Measurements from ENCODE around the gene DPP10.
"Not testable (repeated sequence)": the region's sequence is repeated elsewhere in the genome, so short reads cannot be mapped to it uniquely, and the experiment has no call there.

DPP10 gene

DNA sequence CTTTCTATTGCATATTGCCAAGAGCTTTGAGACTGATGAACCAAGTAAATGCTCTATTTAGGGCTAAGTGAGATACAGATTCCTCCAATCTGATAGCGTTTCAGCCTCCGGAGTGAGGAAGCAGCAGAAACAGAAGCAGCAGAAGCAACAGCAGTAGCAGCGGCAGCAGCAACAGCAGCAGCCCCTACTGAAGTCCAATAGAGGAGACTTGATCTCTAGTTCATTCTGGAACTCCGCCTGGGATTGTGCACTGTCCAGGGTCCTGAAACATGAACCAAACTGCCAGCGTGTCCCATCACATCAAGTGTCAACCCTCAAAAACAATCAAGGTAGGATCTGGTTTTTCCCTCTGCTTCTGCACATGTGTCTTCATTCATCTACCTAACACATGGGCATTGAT is at the start of gene DPP10:
Gene DPP10, plus strand, starts transcription at position 132 of the 400 bp plus-strand sequence.
- Histone ChIP-seq H3K4me3 (ENCODE audit: low read depth in 1 of 2, low read length in 2 of 2) (no peak within 1 kb of the TSS), H3K9me3 (ENCODE audit: low read length) (no peaks in the 10 kb centered on the region), H3K27me3 (ENCODE audit: control insufficient read depth in 1 of 2, insufficient read depth in 2 of 2, low read length in 2 of 2) (no peaks in the 10 kb centered on the region), H3K27ac (ENCODE audit: low read depth, low read length) (no peak within 1 kb of the TSS), H3K4me1 (ENCODE audit: insufficient read depth, low read length) (no peaks in the 10 kb centered on the region), H3K36me3 (ENCODE audit: insufficient read depth, low read length) (no peaks in the 10 kb centered on the region), H3K9ac (ENCODE audit: low read length) (no peak within 1 kb of the TSS)

- H3K4me1 ChIP-seq (ENCODE audit: insufficient read depth, low read length) = no peaks in the 10 kb centered on the region
- no peaks in the 10 kb centered on the region for H3K9me3 ChIP-seq (ENCODE audit: low read length)
- no peaks in the 10 kb centered on the region for H3K27me3 ChIP-seq (ENCODE audit: control insufficient read depth in 1 of 2, insufficient read depth in 2 of 2, low read length in 2 of 2)
- H3K36me3 ChIP-seq (ENCODE audit: insufficient read depth, low read length) = no peaks in the 10 kb centered on the region
- no peak overlapping the region for H3K9ac ChIP-seq (ENCODE audit: low read length)
- H3K4me3 ChIP-seq (ENCODE audit: low read depth in 1 of 2, low read length in 2 of 2) = no peak overlapping the region
- H3K27ac ChIP-seq (ENCODE audit: low read depth, low read length) = no peak overlapping the region
These were observed 41.6 kb upstream of the DPP10 start for GRCh38 chr2:114400890-114401289.

DNA sequence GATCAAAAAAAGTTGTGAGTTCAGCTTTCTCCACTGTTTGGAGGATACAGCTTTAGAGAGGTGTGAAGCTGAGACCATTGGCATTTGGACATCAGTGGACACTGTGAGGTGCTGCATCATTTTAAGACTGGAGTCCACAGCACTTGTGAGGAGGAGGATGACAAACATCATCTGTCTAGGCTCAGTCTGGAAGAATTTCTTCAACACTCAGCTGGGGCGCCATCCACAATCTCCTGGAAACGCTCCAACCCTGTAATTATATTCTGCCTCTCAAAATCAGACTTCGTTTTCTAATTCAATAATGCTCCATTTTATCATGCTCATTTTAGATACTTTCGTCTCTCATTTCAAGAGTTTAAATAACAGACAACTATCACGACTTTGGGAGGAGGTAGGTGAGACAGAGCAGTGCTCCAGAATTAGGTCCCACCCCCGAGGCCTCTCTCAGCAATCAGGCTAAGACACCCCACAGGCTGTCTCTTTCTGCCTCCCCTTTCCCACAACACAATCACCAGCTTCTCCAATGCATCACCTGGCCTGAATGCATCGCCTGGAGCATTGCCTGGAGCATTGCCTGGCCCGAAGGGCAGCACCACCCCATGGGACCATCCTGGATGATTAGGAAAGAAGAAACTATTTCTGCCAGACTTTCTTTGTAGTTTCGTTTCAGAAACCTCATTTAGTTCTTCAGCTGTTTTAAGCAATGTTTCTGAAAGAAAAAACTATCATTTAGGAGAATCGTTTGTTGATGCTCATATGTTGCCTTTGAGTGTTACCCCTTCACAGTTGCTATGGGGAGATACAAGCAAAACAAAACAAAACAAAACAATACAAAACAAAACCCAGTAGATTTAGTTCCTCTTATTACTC is 37.0 kb upstream of the DPP10 start:
- H3K27me3 ChIP-seq (ENCODE audit: control insufficient read depth in 1 of 2, insufficient read depth in 2 of 2, low read length in 2 of 2) = no peaks in the 10 kb centered on the region
- H3K9me3 ChIP-seq (ENCODE audit: low read length) = no peaks in the 10 kb centered on the region
- no peak overlapping the region for H3K27ac ChIP-seq (ENCODE audit: low read depth, low read length)
- no peaks in the 10 kb centered on the region for H3K4me1 ChIP-seq (ENCODE audit: insufficient read depth, low read length)
- H3K9ac ChIP-seq (ENCODE audit: low read length) = no peak overlapping the region
- no peaks in the 10 kb centered on the region for H3K36me3 ChIP-seq (ENCODE audit: insufficient read depth, low read length)
- H3K4me3 ChIP-seq (ENCODE audit: low read depth in 1 of 2, low read length in 2 of 2) = no peak overlapping the region

DNA sequence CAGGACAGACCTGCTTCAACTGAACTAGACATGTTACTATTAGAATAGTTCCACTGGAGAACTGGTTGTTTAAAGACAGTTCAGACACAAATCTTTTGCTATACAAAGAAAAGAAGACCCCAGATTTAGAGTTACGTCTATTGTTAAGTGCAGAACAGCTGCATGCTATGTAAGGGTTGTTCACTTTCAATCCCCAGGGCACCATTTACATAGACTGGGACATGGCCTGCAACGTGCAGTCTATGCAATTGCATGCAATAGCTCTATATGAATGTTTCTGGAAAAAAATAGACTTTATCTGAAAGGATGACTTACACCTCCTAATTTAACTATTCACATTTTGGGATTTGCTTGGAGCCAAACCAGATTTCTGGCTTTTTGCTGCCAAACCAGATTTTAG is 36.1 kb upstream of the DPP10 start:
- Histone ChIP-seq H3K4me1 (ENCODE audit: insufficient read depth, low read length) (no peaks in the 10 kb centered on the region), H3K27ac (ENCODE audit: low read depth, low read length) (no peak overlapping the region), H3K9ac (ENCODE audit: low read length) (no peak overlapping the region), H3K36me3 (ENCODE audit: insufficient read depth, low read length) (no peaks in the 10 kb centered on the region), H3K27me3 (ENCODE audit: control insufficient read depth in 1 of 2, insufficient read depth in 2 of 2, low read length in 2 of 2) (no peaks in the 10 kb centered on the region), H3K9me3 (ENCODE audit: low read length) (no peaks in the 10 kb centered on the region), H3K4me3 (ENCODE audit: low read depth in 1 of 2, low read length in 2 of 2) (no peak overlapping the region)

DNA sequence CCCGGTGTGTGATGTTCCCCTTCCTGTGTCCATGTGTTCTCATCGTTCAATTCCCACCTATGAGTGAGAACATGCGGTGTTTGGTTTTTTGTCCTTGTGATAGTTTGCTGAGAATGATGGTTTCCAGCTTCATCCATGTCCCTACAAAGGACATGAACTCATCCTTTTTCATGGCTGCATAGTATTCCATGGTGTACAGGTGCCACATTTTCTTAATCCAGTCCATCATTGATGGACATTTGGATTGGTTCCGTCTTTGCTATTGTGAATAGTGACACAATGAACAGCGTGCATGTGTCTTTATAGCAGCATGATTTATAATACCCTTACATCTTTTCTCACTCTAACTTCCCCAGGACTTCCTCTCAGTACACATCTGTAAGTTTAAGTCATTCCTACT is 35.1 kb upstream of the DPP10 start:
- not testable (repeated sequence) for H3K9ac ChIP-seq (ENCODE audit: low read length); H3K27me3 ChIP-seq (ENCODE audit: control insufficient read depth in 1 of 2, insufficient read depth in 2 of 2, low read length in 2 of 2); H3K9me3 ChIP-seq (ENCODE audit: low read length); H3K4me1 ChIP-seq (ENCODE audit: insufficient read depth, low read length); H3K27ac ChIP-seq (ENCODE audit: low read depth, low read length); H3K36me3 ChIP-seq (ENCODE audit: insufficient read depth, low read length); H3K4me3 ChIP-seq (ENCODE audit: low read depth in 1 of 2, low read length in 2 of 2)

GRCh38 chr2:114421781-114422180 is 20.7 kb upstream of the DPP10 start:
- Histone ChIP-seq H3K4me3 (ENCODE audit: low read depth in 1 of 2, low read length in 2 of 2) (no peak overlapping the region), H3K27ac (ENCODE audit: low read depth, low read length) (no peak overlapping the region), H3K4me1 (ENCODE audit: insufficient read depth, low read length) (peaks cover 7% of the 10 kb centered on the region), H3K9me3 (ENCODE audit: low read length) (no peaks in the 10 kb centered on the region), H3K9ac (ENCODE audit: low read length) (no peak overlapping the region), H3K36me3 (ENCODE audit: insufficient read depth, low read length) (no peaks in the 10 kb centered on the region), H3K27me3 (ENCODE audit: control insufficient read depth in 1 of 2, insufficient read depth in 2 of 2, low read length in 2 of 2) (no peaks in the 10 kb centered on the region)

DNA sequence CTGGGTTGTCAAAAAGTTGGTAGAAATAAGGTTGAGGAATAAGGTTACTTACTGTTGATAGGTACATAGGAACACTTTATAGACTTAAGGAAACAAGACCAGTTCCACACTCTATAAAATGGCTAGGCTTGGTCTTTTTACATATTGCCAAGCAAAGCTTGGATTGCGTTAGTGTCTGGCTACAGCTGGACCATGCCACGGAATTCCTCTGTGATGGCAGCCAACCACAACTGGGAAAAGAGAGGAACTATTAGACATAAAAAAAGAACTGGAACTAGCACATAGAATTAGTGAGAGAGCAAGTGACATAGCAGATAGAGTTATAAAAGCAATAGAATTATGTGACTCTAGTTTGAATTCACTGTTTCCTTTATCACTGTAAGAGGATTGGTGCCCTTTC is 17.7 kb upstream of the DPP10 start:
- Histone ChIP-seq H3K4me3 (ENCODE audit: low read depth in 1 of 2, low read length in 2 of 2) (no peak overlapping the region), H3K27me3 (ENCODE audit: control insufficient read depth in 1 of 2, insufficient read depth in 2 of 2, low read length in 2 of 2) (no peaks in the 10 kb centered on the region), H3K4me1 (ENCODE audit: insufficient read depth, low read length) (peaks cover 7% of the 10 kb centered on the region), H3K9ac (ENCODE audit: low read length) (no peak overlapping the region), H3K27ac (ENCODE audit: low read depth, low read length) (no peak overlapping the region), H3K9me3 (ENCODE audit: low read length) (no peaks in the 10 kb centered on the region), H3K36me3 (ENCODE audit: insufficient read depth, low read length) (no peaks in the 10 kb centered on the region)

DNA sequence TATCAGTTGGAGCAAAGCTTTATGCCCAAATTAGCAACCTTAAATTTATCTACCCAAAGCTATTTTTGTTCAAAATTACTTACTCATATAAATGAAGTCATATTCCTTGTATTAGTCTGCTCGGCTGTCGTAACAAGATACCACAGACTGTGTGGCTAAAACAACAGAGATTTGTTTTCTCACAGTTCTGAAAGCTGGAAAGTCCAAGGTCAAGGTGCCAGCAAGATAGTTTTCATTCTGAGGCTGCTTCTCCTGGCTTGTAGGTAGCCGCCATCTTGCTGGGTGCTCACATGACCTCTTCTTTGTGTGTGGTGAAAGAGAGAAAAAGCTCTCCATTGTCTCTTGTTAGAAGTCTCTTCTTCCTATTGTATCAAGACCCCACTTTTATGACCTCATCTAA is 15.7 kb upstream of the DPP10 start:
- no peaks in the 10 kb centered on the region for H3K27me3 ChIP-seq (ENCODE audit: control insufficient read depth in 1 of 2, insufficient read depth in 2 of 2, low read length in 2 of 2)
- no peak overlapping the region for H3K9ac ChIP-seq (ENCODE audit: low read length)
- H3K36me3 ChIP-seq (ENCODE audit: insufficient read depth, low read length) = no peaks in the 10 kb centered on the region
- H3K4me3 ChIP-seq (ENCODE audit: low read depth in 1 of 2, low read length in 2 of 2) = no peak overlapping the region
- H3K4me1 ChIP-seq (ENCODE audit: insufficient read depth, low read length) = peaks cover 7% of the 10 kb centered on the region
- no peaks in the 10 kb centered on the region for H3K9me3 ChIP-seq (ENCODE audit: low read length)
- no peak overlapping the region for H3K27ac ChIP-seq (ENCODE audit: low read depth, low read length)

- H3K9me3 ChIP-seq (ENCODE audit: low read length) = no peaks in the 10 kb centered on the region
- H3K9ac ChIP-seq (ENCODE audit: low read length) = no peak overlapping the region
- H3K27me3 ChIP-seq (ENCODE audit: control insufficient read depth in 1 of 2, insufficient read depth in 2 of 2, low read length in 2 of 2) = no peaks in the 10 kb centered on the region
- no peak overlapping the region for H3K27ac ChIP-seq (ENCODE audit: low read depth, low read length)
- no peak overlapping the region for H3K4me3 ChIP-seq (ENCODE audit: low read depth in 1 of 2, low read length in 2 of 2)
- no peaks in the 10 kb centered on the region for H3K36me3 ChIP-seq (ENCODE audit: insufficient read depth, low read length)
- H3K4me1 ChIP-seq (ENCODE audit: insufficient read depth, low read length) = no peaks in the 10 kb centered on the region
These were observed 6.1 kb upstream of the DPP10 start for GRCh38 chr2:114436329-114436728.

GRCh38 chr2:114446571-114446970 is 4.1 kb downstream of the DPP10 start:
- Histone ChIP-seq H3K9ac (ENCODE audit: low read length) (no peak overlapping the region), H3K36me3 (ENCODE audit: insufficient read depth, low read length) (no peaks in the 10 kb centered on the region), H3K27me3 (ENCODE audit: control insufficient read depth in 1 of 2, insufficient read depth in 2 of 2, low read length in 2 of 2) (no peaks in the 10 kb centered on the region), H3K4me1 (ENCODE audit: insufficient read depth, low read length) (no peaks in the 10 kb centered on the region), H3K27ac (ENCODE audit: low read depth, low read length) (no peak overlapping the region), H3K9me3 (ENCODE audit: low read length) (no peaks in the 10 kb centered on the region), H3K4me3 (ENCODE audit: low read depth in 1 of 2, low read length in 2 of 2) (no peak overlapping the region)

DNA sequence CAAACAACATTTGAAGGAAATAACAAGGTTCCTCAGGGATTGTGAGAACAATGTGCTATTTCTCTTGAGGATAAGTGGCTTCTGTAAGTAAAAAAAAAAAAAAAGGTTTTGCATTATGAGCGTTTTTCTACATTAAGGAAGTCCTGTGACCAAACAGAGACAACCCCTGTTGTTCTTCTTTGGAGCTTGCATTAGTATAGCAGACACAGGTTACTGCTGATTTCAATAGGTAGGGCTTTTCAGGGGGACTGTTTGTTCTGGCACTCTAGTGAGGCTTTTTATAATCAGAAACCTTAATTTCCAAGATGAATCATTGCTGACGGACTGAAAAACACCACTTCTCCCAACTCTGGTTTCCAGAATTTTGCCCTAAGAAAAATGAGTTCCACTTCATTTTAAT is 8.2 kb downstream of the DPP10 start:
- Histone ChIP-seq H3K4me3 (ENCODE audit: low read depth in 1 of 2, low read length in 2 of 2) (no peak overlapping the region), H3K36me3 (ENCODE audit: insufficient read depth, low read length) (no peaks in the 10 kb centered on the region), H3K27ac (ENCODE audit: low read depth, low read length) (no peak overlapping the region), H3K4me1 (ENCODE audit: insufficient read depth, low read length) (no peaks in the 10 kb centered on the region), H3K9me3 (ENCODE audit: low read length) (no peaks in the 10 kb centered on the region), H3K27me3 (ENCODE audit: control insufficient read depth in 1 of 2, insufficient read depth in 2 of 2, low read length in 2 of 2) (no peaks in the 10 kb centered on the region), H3K9ac (ENCODE audit: low read length) (no peak overlapping the region)

- H3K9me3 ChIP-seq (ENCODE audit: low read length) = no peaks in the 10 kb centered on the region
- H3K4me1 ChIP-seq (ENCODE audit: insufficient read depth, low read length) = no peaks in the 10 kb centered on the region
- no peaks in the 10 kb centered on the region for H3K36me3 ChIP-seq (ENCODE audit: insufficient read depth, low read length)
- H3K9ac ChIP-seq (ENCODE audit: low read length) = no peak overlapping the region
- H3K4me3 ChIP-seq (ENCODE audit: low read depth in 1 of 2, low read length in 2 of 2) = no peak overlapping the region
- no peaks in the 10 kb centered on the region for H3K27me3 ChIP-seq (ENCODE audit: control insufficient read depth in 1 of 2, insufficient read depth in 2 of 2, low read length in 2 of 2)
- H3K27ac ChIP-seq (ENCODE audit: low read depth, low read length) = no peak overlapping the region
These were observed 14.1 kb downstream of the DPP10 start for GRCh38 chr2:114456566-114456965.
